ENCODE measurements around the gene TGM1. TPM values are rescaled to one million over a fixed set of nuclear protein-coding genes. Genes with fewer than 3 reads are reported as not detected.
"Not testable (repeated sequence)": the region's sequence is repeated elsewhere in the genome, so short reads cannot be mapped to it uniquely, and the experiment has no call there.

TGM1 gene
- total RNA-seq, 2 donors from 2014 or later, result 0.40 to 3.9 TPM

DNA sequence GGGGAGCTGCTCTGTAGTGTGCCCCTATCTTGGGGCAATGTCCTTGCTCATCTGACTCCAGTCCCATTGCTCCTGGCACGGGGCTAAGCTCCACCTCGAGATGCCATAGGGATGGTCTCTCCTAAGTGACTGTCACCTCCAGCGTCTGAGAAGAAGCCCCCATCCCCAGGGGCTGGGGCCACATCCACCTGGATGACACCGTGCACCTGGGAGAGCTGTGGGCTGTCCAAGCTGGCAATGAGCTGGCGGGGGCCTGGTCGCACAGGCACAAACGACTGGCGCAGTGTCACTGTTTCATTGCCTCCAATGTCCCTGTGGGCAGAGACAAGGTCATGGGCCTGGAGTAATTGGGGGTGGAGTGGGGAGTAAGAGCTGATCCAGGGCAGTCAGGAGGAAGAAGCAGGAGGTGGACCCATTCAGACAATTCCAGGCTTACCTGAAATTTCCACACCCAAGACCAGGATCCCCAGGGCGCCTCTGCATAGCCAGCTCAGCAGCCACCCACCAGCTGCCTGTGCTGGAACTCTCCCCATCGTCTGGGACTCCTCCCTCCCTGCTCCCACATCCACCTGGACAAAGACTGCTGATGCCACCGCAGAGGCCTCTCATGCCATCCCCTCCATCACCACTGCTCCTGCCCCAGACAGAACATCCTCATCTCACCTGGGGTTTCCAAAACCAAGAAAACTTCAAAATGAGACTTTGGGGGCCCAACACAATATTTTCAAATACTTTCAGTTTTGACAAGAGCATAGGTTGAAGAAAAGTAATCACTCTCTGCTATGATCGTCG is 13.6 kb downstream of the TGM1 start:
- Histone ChIP-seq H3K36me3 (no peaks in the 10 kb centered on the region), H3K4me1 (no peaks in the 10 kb centered on the region), H3K27ac (no peak overlapping the region), H3K27me3 (no peaks in the 10 kb centered on the region), H3K4me3 (no peak overlapping the region), H3K9ac (ENCODE audit: low read depth in 2 of 2, low read length in 2 of 2) (no peak overlapping the region), H3K9me3 (no peaks in the 10 kb centered on the region)
- TF ChIP-seq, protein P1, sequence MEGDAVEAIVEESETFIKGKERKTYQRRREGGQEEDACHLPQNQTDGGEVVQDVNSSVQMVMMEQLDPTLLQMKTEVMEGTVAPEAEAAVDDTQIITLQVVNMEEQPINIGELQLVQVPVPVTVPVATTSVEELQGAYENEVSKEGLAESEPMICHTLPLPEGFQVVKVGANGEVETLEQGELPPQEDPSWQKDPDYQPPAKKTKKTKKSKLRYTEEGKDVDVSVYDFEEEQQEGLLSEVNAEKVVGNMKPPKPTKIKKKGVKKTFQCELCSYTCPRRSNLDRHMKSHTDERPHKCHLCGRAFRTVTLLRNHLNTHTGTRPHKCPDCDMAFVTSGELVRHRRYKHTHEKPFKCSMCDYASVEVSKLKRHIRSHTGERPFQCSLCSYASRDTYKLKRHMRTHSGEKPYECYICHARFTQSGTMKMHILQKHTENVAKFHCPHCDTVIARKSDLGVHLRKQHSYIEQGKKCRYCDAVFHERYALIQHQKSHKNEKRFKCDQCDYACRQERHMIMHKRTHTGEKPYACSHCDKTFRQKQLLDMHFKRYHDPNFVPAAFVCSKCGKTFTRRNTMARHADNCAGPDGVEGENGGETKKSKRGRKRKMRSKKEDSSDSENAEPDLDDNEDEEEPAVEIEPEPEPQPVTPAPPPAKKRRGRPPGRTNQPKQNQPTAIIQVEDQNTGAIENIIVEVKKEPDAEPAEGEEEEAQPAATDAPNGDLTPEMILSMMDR (IDR thresholded peaks at IDR 0.05), result no peak
- intact Hi-C loops (cut with DNase I), result loop anchor here (10.0 kb wide), 1 partner anchor 185 kb away; no protein-coding TSS in a partner anchor
- no peak for DNase-seq

DNA sequence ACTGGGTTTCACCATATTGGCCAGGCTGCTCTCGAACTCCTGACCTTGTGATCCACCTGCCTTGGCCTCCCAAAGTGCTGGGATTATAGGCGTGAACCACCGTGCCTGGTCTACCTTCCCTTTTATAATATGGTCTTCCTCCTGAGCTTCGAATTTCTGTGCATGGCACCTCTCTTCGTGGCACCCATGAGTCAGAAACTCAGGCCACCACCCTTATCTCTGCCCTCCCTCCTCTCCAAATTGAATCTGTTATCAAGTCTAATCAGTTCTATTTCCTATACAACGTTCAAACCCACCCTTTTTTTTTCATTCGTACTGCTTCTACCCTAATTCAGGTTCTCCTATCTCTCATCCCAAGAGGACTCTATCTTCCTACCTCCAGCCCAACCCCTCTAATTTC is 15.6 kb downstream of the TGM1 start:
- no peak overlapping the region for H3K27ac ChIP-seq

DNA sequence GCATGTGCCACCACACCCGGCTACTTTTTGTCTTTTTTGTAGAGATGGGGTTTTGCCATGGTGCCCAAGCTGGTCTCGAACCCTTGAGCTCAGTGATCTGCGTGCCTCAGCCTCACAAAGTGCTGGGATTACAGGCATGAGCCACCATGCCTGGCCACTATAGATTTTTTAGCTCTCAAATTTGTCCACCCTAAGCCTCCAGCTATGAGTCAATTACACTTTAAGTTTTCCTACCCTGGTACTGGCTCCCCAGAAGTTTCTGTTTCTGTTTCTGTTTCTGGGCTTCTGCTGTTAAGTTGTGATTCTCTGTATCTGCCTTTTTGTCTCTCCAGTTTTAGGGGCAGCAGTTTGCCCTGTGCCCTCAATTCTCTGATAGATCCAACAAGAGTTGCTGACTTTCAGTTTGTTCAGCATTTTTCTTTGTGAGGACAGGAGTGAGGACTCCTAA is 16.2 kb downstream of the TGM1 start:
- Histone ChIP-seq H3K9me3 (no peaks in the 10 kb centered on the region), H3K36me3 (no peaks in the 10 kb centered on the region), H3K4me1 (peaks cover under 1% of the 10 kb centered on the region), H3K9ac (ENCODE audit: low read depth in 2 of 2, low read length in 2 of 2) (no peak overlapping the region), H3K27me3 (no peaks in the 10 kb centered on the region), H3K4me3 (no peak overlapping the region), H3K27ac (no peak overlapping the region)
- intact Hi-C loops (cut with DNase I), result loop anchor here (10.0 kb wide), 1 partner anchor 188 kb away; no protein-coding TSS in a partner anchor
- TF ChIP-seq, protein P1 (IDR thresholded peaks at IDR 0.05), result no peak
- no peak for DNase-seq

More for the DNA sequence above, 15.6 kb downstream of the TGM1 start:
- Histone ChIP-seq H3K27me3 (no peaks in the 10 kb centered on the region), H3K9me3 (no peaks in the 10 kb centered on the region), H3K36me3 (no peaks in the 10 kb centered on the region), H3K9ac (ENCODE audit: low read depth in 2 of 2, low read length in 2 of 2) (no peak overlapping the region), H3K4me1 (no peaks in the 10 kb centered on the region), H3K4me3 (no peak overlapping the region)
- no peak for DNase-seq
- intact Hi-C loops (cut with DNase I), result loop anchor here (10.0 kb wide), 1 partner anchor 187 kb away; no protein-coding TSS in a partner anchor
- TF ChIP-seq, protein P1 (IDR thresholded peaks at IDR 0.05), result no peak

DNA sequence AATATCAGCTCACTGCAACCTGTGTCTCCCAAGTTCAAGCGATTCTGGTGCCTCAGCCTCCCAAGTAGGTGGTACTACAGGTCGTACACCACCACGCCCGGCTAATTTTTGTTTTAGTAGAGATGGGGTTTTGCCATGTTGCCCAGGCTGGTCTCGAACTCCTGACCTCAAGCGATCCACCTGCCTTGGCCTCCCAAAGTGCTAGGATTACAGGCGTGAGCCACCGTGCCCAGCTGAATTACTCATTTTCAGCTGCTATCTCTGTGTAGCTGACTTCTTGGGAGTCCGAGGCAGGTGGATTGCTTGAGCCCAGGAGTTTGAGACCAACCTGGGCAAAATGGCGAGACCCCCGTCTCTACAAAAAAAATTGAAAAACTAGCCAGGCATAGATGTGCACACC is 17.6 kb downstream of the TGM1 start:
- H3K9ac ChIP-seq (ENCODE audit: low read depth in 2 of 2, low read length in 2 of 2); DNase-seq; H3K36me3 ChIP-seq; H3K4me3 ChIP-seq; H3K27me3 ChIP-seq; H3K27ac ChIP-seq; H3K9me3 ChIP-seq: not testable (repeated sequence)
- peaks cover 11% of the 10 kb centered on the region for H3K4me1 ChIP-seq
- intact Hi-C loops (cut with DNase I), result loop anchor here (2.0 to 10.0 kb wide), 2 partner anchors 47 to 189 kb away; no protein-coding TSS in a partner anchor

DNA sequence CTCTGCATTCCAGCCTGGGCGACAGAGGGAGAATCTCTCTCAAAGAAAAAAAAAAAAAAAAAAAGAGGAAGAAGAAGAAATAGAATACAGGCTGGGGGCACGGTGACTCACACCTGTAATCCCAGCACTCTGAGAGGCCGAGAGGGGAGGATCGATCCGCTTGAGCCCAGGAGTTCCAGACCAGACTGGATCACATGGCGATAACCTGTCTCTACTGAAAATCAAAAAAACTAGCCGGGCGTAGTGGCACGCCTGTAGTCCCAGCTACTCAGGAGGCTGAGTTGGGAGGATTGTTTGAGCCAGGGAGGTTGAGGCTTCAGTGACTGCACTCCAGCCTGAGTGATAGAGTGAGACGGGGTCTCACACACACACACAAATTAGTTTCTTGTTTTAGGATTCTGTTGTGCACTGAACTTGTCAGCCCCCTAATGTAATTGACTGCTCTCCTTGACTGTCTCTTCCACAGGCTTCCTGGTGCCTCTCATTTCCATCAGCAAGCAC is 19.6 kb downstream of the TGM1 start:
- Histone ChIP-seq H3K36me3 (no peaks in the 10 kb centered on the region), H3K27me3 (no peaks in the 10 kb centered on the region), H3K4me1 (peaks cover 11% of the 10 kb centered on the region), H3K27ac (peak overlapping the region; percentile 99), H3K9ac (ENCODE audit: low read depth in 2 of 2, low read length in 2 of 2) (peak overlapping the region; percentile 76 to 94), H3K4me3 (peak overlapping the region; percentile 79), H3K9me3 (no peaks in the 10 kb centered on the region)
- TF ChIP-seq, protein P1 (IDR thresholded peaks at IDR 0.05), result no peak
- intact Hi-C loops (cut with DNase I), result loop anchor here (2.0 to 10.0 kb wide), 2 partner anchors 27 to 191 kb away; partner anchors contain the start of gene RABGGTA
- DNase-seq, result no peak
